GM12874 (cell line): ENCODE data around the gene GJB3.

Source experiments
- CTCF ChIP-seq: IDR thresholded peaks from 2 replicates; pipeline ENCODE4 v1.5.1; 2011; ENCODE audit warnings: low read depth, mild to moderate bottlenecking, control low read depth, low read length, moderate library complexity; ENCODE audit not compliant: insufficient read depth

Gene GJB3

GRCh38 chr1:34825455-34826091, 44.6 kb downstream of the GJB3 start:
- TF ChIP-seq CTCF = no peak

GRCh38 chr1:34827341-34827941, 46.4 kb downstream of the GJB3 start:
- TF ChIP-seq CTCF = no peak

- TF ChIP-seq CTCF = no peak
Measured at GRCh38 chr1:34828611-34829010, 47.6 kb downstream of the GJB3 start.

GRCh38 chr1:34829250-34829649, 48.2 kb downstream of the GJB3 start:
- no peak for TF ChIP-seq CTCF

GRCh38 chr1:34831721-34832246, 50.8 kb downstream of the GJB3 start:
- no peak for TF ChIP-seq CTCF

GRCh38 chr1:34833711-34834110, 52.7 kb downstream of the GJB3 start:
- no peak for TF ChIP-seq CTCF
